ENCODE results near the gene MAP3K19.

The MAP3K19 gene

DNA sequence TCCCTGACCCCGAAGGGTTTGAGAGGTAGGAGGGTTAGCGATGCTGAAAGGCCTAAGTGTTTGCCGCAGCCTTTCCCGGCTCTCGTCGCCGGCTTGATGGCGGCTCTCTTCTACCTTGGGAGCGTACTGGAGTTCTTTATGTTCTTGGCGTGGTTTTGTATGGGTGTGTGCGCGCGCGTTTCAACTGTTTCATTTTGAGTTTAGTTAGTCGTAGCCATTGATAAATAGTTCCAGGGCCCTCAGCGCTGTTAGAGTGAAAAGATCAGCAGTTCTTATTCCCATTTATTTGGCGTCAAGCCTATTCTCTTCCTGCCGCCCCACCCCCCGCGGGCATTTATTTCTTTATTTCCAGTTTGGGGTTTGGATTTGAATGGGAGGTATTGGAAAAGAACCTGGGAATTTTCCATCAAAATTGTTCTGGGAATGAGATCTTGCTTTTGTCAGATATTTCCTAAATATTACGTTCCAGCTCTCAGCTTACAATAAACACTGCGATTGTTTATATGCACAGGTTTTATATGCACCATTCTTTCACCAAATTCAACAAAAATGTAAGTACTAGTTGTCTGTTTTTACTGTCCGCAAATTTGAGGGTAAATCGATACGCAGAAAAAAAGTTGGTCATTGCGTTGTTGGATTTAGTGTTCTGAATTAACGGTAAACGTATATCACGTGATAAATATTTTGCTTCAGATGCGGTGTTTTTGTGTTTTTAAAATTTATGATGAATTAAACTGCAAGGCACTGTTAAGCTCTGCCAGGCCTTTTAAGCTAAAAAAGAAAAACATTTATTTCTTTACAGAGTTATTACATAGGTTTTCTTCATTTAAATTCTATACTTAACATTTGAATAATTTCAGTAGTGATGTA is 127.7 kb downstream of the MAP3K19 start:
- no peak for DNase-seq

DNA sequence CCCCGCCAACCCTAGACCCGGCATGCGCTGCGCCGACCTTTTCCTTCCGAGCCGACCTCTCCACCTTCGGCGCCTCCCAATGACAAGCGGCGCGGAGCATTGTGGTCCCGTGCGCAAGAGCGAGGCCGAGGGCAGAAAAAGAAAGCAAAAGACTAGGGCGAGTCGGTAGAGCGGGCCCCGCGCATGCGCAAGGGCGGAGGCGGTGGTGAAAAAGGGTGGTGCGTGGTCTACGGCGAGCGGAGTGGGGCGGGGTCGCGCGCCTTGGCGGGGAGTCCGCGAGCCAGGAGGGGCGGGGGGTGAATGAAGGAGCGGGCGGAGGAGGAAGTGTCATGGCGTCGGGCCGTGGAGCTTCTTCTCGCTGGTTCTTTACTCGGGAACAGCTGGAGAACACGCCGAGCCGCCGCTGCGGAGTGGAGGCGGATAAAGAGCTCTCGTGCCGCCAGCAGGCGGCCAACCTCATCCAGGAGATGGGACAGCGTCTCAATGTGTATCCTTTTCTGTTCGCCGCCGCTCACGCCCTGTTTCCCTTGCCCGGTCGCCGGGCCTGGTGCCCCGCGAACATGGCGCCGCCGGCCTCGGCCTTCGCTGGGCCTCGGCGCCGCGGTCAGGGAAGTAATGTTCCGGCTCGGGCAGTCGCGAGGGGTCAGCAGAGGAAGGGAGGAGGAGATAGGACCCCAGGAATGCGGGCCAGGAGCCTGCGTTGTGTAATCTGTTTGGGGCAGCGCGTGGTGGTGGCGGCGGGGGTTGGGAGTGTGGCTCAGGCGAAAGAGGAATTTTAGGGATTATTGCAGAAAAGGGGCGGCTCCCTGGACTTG is 128.5 kb downstream of the MAP3K19 start, which contains the start of gene CCNT2:
Gene CCNT2, plus strand, starts transcription at position 297 of the 815 bp plus-strand sequence. Its CDS starts 33 bp downstream, at position 330.
- DNase-seq = peak; percentile 98

DNA sequence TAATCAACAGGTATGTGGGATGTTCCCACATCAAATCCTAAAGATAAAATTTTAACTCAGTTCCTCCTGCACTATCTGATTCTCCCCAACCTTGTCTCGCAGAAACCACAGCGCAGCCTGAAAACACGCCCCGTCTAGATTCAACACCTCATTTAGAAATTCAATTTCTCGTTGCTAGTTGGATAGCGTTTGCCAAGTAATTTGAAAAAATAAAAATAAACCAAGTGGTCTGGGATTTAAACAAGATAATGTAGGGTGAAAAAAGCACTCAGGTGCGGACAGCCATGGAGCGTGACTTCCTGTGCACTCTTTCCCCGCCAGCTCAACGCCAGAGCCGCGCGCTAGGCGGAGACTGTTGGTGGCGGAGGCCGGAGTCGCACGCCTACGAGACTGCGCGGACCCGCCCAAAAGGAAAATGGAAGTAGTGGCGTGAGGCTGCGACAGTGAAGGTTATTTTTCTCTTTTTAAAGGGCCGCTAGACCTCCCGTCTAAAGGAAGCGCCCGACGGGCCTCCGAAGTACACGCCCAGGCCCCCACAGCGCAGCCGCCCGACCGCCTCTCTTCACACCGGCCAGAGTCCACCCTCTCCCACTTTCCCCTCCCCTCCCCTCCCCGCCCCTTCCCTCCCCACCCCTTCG is 129.2 kb downstream of the MAP3K19 start:
- DNase-seq = peak; percentile 94

DNA sequence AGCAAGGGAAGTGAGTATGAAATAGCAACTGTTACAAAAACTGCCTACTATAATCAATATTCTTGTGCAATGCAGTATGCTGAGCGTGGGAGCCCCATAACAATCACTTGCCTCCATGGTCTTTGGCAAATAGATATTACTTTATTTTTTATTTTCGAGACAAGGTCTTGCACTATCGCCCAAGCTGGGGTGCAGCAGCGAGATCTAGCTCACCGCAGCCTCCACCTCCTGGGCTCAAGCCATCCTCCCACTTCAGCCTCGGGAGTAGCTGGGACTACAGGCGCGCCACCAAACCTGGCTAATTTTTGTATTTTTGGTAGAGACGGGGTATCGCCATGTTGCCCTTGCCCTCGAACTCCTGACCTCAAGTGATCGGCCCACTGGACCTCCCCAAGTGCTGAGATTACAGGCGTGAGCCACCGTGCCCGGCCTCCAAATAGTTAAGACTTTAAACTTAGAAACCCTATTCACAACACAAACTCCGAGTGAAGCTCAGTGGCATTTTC is 129.8 kb downstream of the MAP3K19 start:
- peak; percentile 22 for DNase-seq
